Astrocyte of the spinal cord (primary cell): ENCODE measurements around the gene HTR5A.

Experiments used
- DNase-seq: peaks from one replicate; pipeline ENCODE4 v3.0.0; 2011; ENCODE audit warnings: low read depth, low spot score
- H3K4me3 ChIP-seq: 2 replicates; pipeline ENCODE4 v1.5.1; 2011; ENCODE audit warnings: low read depth, mild to moderate bottlenecking, low read length, moderate library complexity
- CTCF ChIP-seq: IDR thresholded peaks from 2 replicates; pipeline ENCODE4 v1.5.1; 2012; ENCODE audit warnings: low read depth, mild to moderate bottlenecking, low read length, inconsistent platforms
- in situ Hi-C: cut with HindIII; loops from 2 replicates; pipeline ENCODE4 v1.10.0; 2017; ENCODE audit warnings: low sequenced_read_pairs

HTR5A gene

GRCh38 chr7:155115288-155115687 lies 45.2 kb downstream of the HTR5A start:
- no peak for DNase-seq
- no peak overlapping the region for H3K4me3 ChIP-seq
- in situ Hi-C loops, result no loop called here
- no peak for TF ChIP-seq CTCF

- in situ Hi-C loops, result no loop called here
- TF ChIP-seq CTCF, result no peak
- no peak overlapping the region for H3K4me3 ChIP-seq
- no peak for DNase-seq
Observed at GRCh38 chr7:155119801-155120382, 49.8 kb downstream of the HTR5A start.

GRCh38 chr7:155120460-155120859 lies 50.3 kb downstream of the HTR5A start:
- no peak for DNase-seq
- in situ Hi-C loops, result no loop called here
- TF ChIP-seq CTCF, result no peak
- no peak overlapping the region for H3K4me3 ChIP-seq

GRCh38 chr7:155122831-155123230 lies 52.7 kb downstream of the HTR5A start:
- in situ Hi-C loops, result no loop called here
- no peak for DNase-seq
- no peak for TF ChIP-seq CTCF
- H3K4me3 ChIP-seq, result no peak overlapping the region

- DNase-seq, result no peak
- no peak for TF ChIP-seq CTCF
- in situ Hi-C loops, result no loop called here
- no peak overlapping the region for H3K4me3 ChIP-seq
Observed at GRCh38 chr7:155123413-155123812, 53.3 kb downstream of the HTR5A start.

GRCh38 chr7:155124706-155125105 lies 54.6 kb downstream of the HTR5A start:
- DNase-seq, result no peak
- TF ChIP-seq CTCF, result no peak
- H3K4me3 ChIP-seq, result no peak overlapping the region
- in situ Hi-C loops, result no loop called here

- no peak for TF ChIP-seq CTCF
- H3K4me3 ChIP-seq, result no peak overlapping the region
- DNase-seq, result no peak
- in situ Hi-C loops, result no loop called here
Observed at GRCh38 chr7:155129186-155129585, 59.1 kb downstream of the HTR5A start.
